Erythroblast (primary cell): ENCODE measurements around the gene RET.

Experiments used
- GATA1 ChIP-seq: IDR thresholded peaks from 2 replicates; pipeline ENCODE4 v1.6.1; 2011; ENCODE audit warnings: low read depth, mild to moderate bottlenecking, control low read depth, low read length, moderate library complexity
- POLR2A ChIP-seq: IDR thresholded peaks from 2 replicates; pipeline ENCODE4 v1.6.1; 2011; ENCODE audit warnings: mild to moderate bottlenecking, low read length

- TF ChIP-seq POLR2A (no peak), GATA1 (no peak)
Measured at GRCh38 chr10:43070121-43071085, 6.5 kb upstream of the RET start.
